ENCODE data around the gene RASGRF2. TPM values are rescaled to one million over a fixed set of nuclear protein-coding genes. Genes with fewer than 3 reads are reported as not detected.

Gene RASGRF2
- total and polyA plus RNA-seq, 2 of the 8 experiments (the other 6 are each of a cell fraction or from before 2014, with no cell fraction given), result 2.6 to 29.5 TPM

- H3K18ac ChIP-seq (ENCODE audit: extremely low read depth, low read length), result no peak overlapping the region
- H3K9me3 ChIP-seq (ENCODE audit: insufficient read depth in 2 of 2, low read depth in 1 of 2, low read length in 1 of 2), result peaks cover 0 to 4% of the 10 kb centered on the region in 2 experiments; a peak in 2 of 4 replicates
- H2BK5ac ChIP-seq (ENCODE audit: low read depth, low read length), result no peak overlapping the region
- no peak overlapping the region for H4K91ac ChIP-seq (replicated peaks; ENCODE audit: insufficient read length, low read length)
- H3K9ac ChIP-seq (replicated peaks in 1 of 4; ENCODE audit: extremely low read depth in 1 of 4, low read depth in 3 of 4, low read length in 3 of 4), result no peak overlapping the region
- no peak overlapping the region for H3K27ac ChIP-seq (ENCODE audit: low read depth, low read length)
- no peaks in the 10 kb centered on the region for H3K79me2 ChIP-seq (ENCODE audit: control insufficient read depth in 1 of 2, insufficient read depth in 2 of 2, low read length in 2 of 2)
- CTCF ChIA-PET (ENCODE audit: partially characterized antibody), result interaction anchor here (0.9 kb wide), 1 partner anchor 90 kb away, joined by 3 read pairs; no protein-coding TSS in a partner anchor
- H2BK12ac ChIP-seq (ENCODE audit: low read depth, low read length), result no peak overlapping the region
- H3K56ac ChIP-seq (replicated peaks; ENCODE audit: insufficient read length, low read depth, low read length), result no peak overlapping the region
- no peak overlapping the region for H4K5ac ChIP-seq (ENCODE audit: insufficient read length, low read depth, low read length)
- 93% methylated on average over 5 of the region's 5 CpGs; no CpG with 5 or more reads in 1 of the 2 experiments for WGBS, 2 experiments (ENCODE audit: extremely low coverage in 1 of 2, insufficient coverage in 1 of 2, insufficient read length in 1 of 2, insufficient replicate concordance in 2 of 2, low coverage in 1 of 2, low lambda C conversion rate in 2 of 2, missing lambda C conversion rate in 1 of 2)
- no peaks in the 10 kb centered on the region for H3K27me3 ChIP-seq (replicated peaks in 1 of 4; ENCODE audit: control insufficient read depth in 3 of 4, extremely low read depth in 1 of 4, insufficient read depth in 3 of 4, low read length in 3 of 4)
- no peak overlapping the region for H2AFZ ChIP-seq (ENCODE audit: low read length)
- H2BK20ac ChIP-seq (ENCODE audit: low read length), result no peak overlapping the region
- H3K79me1 ChIP-seq (ENCODE audit: low read depth, low read length), result no peaks in the 10 kb centered on the region
- no peak overlapping the region for H3K23ac ChIP-seq (ENCODE audit: insufficient read length)
- peaks cover 3% of the 10 kb centered on the region; the same call in 1 of the 2 replicates for H3K23me2 ChIP-seq (ENCODE audit: low read depth, low read length)
- no peak overlapping the region for H3K4me3 ChIP-seq (ENCODE audit: extremely low read depth in 1 of 4, insufficient read depth in 2 of 4, low read depth in 3 of 4, low read length in 4 of 4)
- H3K4me1 ChIP-seq (replicated peaks in 1 of 4; ENCODE audit: control insufficient read depth in 3 of 4, insufficient read depth in 4 of 4, low read length in 3 of 4), result no peaks in the 10 kb centered on the region
- no peak for FAIRE-seq
- H2BK15ac ChIP-seq (ENCODE audit: low read length), result no peak overlapping the region
- no peak overlapping the region for H2AK5ac ChIP-seq (ENCODE audit: low read depth, low read length)
- peaks cover 0 to 3% (median 0%) of the 10 kb centered on the region in 4 experiments; a peak in 4 of 8 replicates for H3K36me3 ChIP-seq (ENCODE audit: control insufficient read depth in 2 of 4, insufficient read depth in 4 of 4, low read length in 3 of 4)
- H3K4ac ChIP-seq (replicated peaks; ENCODE audit: insufficient read length, low read depth, low read length), result no peak overlapping the region
- no peak overlapping the region for H4K8ac ChIP-seq (ENCODE audit: extremely low read depth, insufficient read depth, low read length)
- H2BK120ac ChIP-seq (replicated peaks; ENCODE audit: low read depth, low read length), result no peak overlapping the region
- H3K4me2 ChIP-seq (ENCODE audit: insufficient read depth in 1 of 2, low read depth in 2 of 2, low read length in 2 of 2), result no peak overlapping the region
- H4K20me1 ChIP-seq (replicated peaks in 1 of 2; ENCODE audit: control insufficient read depth in 1 of 2, insufficient read depth in 2 of 2, low read length in 2 of 2), result no peaks in the 10 kb centered on the region
- POLR2A ChIA-PET (ENCODE audit: partially characterized antibody), result interaction anchor here (1.2 kb wide), 1 partner anchor 118 kb away, joined by 3 read pairs; no protein-coding TSS in a partner anchor
- no peak for DNase-seq (ENCODE audit: low read depth in 1 of 2, low spot score in 2 of 2)
- H3K14ac ChIP-seq (ENCODE audit: insufficient read length), result no peak overlapping the region
- TF ChIP-seq, protein P1, sequence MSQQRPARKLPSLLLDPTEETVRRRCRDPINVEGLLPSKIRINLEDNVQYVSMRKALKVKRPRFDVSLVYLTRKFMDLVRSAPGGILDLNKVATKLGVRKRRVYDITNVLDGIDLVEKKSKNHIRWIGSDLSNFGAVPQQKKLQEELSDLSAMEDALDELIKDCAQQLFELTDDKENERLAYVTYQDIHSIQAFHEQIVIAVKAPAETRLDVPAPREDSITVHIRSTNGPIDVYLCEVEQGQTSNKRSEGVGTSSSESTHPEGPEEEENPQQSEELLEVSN (IDR thresholded peaks at IDR 0.05), result no peak
- TF ChIP-seq EZH2 (IDR thresholded peaks at IDR 0.05; ENCODE audit: low read depth, low read length, severe bottlenecking) (no peak), SUZ12 (IDR thresholded peaks at IDR 0.05; ENCODE audit: low read length) (no peak), BRCA1 (IDR thresholded peaks at IDR 0.05; ENCODE audit: low read depth, low read length) (no peak), RNF2 (IDR thresholded peaks at IDR 0.05; ENCODE audit: borderline replicate concordance, low read depth, low read length, missing control alignments, poor library complexity, severe bottlenecking) (no peak), SIN3A (conservative IDR thresholded peaks at IDR 0.05 in 1 of 2, IDR thresholded peaks at IDR 0.05 in 1 of 2; ENCODE audit: low read depth in 1 of 2, low read length in 2 of 2) (no peak), RAD21 (IDR thresholded peaks at IDR 0.05 in 1 of 2, conservative IDR thresholded peaks at IDR 0.05 in 1 of 2; ENCODE audit: low read depth in 2 of 2, low read length in 2 of 2) (no peak)
- TF ChIP-seq, protein P2, sequence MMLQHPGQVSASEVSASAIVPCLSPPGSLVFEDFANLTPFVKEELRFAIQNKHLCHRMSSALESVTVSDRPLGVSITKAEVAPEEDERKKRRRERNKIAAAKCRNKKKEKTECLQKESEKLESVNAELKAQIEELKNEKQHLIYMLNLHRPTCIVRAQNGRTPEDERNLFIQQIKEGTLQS (IDR thresholded peaks at IDR 0.05; ENCODE audit: insufficient read depth, low read depth, low read length), result no peak
Observed at GRCh38 chr5:81075041-81075440, 114.9 kb downstream of the RASGRF2 start.

All from H1 (cell line).